ENCODE results near the gene DDX47.

- TF ChIP-seq CTCF (IDR thresholded peaks at IDR 0.05; ENCODE audit: insufficient read depth, low read length, poor library complexity, severe bottlenecking) = no peak
- TF ChIP-seq EZH2phosphoT487 (conservative IDR thresholded peaks at IDR 0.05; ENCODE audit: low read length) = no peak
Measured at GRCh38 chr12:12868477-12869235, 55.5 kb downstream of the DDX47 start.

Measured in SU-DHL-6 (cell line).